GM15510 (cell line): Measurements from ENCODE around the gene KLK7.

Experiments used
- POLR2A ChIP-seq: IDR thresholded peaks from 3 replicates; pipeline ENCODE4 v1.6.1; 2011; ENCODE audit warnings: borderline replicate concordance; ENCODE audit not compliant: insufficient read length; ENCODE audit errors: extremely low read depth

The KLK7 gene

DNA sequence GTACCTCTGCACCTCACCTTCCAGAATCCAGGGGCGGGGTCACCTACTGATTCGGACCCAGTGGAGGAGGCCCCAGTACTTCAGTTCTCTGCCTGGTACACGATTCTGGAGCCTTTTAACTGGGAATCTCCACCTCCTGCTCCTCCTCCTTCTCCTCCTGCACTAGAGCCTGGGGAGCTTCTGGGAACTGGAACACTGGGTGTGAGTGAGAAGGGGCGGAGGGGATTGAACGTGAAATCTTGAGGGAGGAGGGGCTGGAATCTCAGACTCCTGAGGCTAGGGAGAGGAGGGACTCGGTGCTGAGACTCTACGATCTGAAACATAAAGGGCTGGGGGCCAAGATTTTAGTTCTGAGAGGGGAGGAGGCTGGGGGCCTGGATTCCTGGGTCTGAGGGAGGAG, 17.8 kb upstream of the KLK7 start, which contains the start of gene KLK8:
KLK8 (minus strand) TSS at position 90 of the 400 bp plus-strand sequence. CDS start 437 bp downstream, outside the sequence.
- no peak for TF ChIP-seq POLR2A

DNA sequence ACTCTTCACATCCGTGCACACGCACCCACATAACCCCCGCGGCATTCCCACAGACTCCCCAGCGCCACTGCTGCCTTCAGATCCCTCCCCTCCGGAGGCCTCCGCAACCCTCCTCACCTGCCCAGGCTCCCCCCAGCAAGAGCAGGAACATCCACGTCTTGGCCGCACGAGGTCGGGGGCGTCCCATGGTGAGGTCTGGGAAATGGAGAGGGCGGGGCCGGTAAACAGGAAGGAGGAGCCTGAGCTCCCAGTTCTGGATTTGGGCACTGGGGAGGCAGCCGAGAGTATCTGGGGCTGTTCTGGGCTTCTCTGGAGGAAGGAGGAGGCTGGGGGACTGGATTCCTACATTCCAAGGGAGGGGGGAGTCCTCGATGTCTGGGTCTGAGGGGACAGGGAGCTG, 17.3 kb upstream of the KLK7 start:
- TF ChIP-seq POLR2A = no peak

- no peak for TF ChIP-seq POLR2A
These were observed 16.7 kb upstream of the KLK7 start for GRCh38 chr19:51000426-51000825.

DNA sequence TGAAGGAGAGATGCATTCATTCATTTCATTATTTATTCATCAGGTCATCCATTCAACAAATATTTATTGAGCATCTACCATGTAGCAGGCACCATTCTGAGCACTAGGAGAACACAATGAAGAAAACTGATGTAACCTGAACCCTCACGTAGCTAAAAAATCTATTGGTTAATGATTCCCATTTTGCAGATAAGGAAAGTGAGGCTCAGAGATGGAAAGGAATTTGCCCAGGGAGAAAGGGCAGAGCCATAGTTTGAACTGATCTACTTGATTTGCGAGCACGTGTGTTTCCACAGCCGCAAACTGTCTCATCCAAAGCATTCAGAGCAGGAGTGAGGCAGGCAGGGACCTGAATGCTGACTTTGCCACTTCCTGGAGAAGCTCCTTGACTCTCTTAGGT, 15.0 kb upstream of the KLK7 start:
- no peak for TF ChIP-seq POLR2A

- TF ChIP-seq POLR2A = no peak
These were observed 14.3 kb upstream of the KLK7 start for GRCh38 chr19:50998061-50998460.

DNA sequence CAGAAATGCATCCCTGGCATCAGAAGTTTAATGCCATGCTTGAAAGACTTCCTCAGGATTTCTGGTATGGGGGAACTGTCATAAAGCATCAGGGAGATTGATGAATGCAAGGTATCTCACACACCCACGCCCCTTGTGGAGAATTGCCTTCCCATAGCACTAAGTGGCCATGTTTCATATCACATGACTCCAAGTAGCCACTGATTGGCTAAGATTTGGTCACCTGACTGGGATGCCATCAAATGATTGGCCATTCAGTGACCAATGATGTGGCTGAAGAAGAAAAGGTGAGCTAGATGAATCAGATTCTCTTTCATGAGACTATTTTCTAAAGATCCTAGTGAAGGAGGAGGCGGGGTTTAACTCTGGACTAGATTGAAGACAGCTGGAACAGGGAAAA, 10.4 kb upstream of the KLK7 start:
- TF ChIP-seq POLR2A = no peak

DNA sequence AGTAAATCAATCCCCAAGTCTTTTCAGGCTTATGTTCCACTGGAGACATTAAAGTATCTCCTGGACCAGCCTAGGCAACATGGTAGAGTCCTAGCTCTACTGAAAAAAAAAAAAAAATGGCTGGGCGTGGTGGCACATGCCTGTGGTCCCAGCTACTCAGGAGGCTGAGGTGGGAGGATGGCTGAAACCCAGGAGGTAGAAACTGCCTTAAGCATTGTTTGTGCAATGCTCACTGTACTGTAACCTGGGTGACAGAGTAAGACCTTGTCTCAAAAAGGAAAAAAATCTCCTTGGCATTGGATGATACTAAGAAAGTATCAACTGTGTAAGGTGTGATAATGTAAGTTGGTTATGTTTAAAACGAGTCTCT, 8.9 kb upstream of the KLK7 start:
- TF ChIP-seq POLR2A = no peak

DNA sequence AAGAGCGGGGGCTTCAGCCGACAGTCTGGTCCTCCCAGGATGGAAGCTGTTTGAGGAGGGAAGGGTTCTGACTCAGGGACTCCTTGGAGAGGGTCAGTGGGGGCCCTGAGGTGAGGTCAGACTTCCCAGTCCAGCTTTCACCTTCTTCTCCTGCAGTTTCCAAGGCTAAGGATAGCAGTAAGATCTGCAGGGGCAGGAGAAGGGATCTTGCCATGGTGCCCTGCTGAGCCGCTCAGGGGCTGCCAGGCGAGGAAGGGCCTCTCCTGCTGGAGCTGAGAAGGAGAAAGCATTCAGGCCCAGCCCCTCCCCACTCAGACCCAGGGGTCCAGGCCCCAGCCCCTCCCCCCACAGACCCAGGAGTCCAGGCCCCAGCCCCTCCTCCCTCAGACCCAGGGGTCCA, 1.5 kb downstream of the KLK7 start:
- TF ChIP-seq POLR2A = no peak

DNA sequence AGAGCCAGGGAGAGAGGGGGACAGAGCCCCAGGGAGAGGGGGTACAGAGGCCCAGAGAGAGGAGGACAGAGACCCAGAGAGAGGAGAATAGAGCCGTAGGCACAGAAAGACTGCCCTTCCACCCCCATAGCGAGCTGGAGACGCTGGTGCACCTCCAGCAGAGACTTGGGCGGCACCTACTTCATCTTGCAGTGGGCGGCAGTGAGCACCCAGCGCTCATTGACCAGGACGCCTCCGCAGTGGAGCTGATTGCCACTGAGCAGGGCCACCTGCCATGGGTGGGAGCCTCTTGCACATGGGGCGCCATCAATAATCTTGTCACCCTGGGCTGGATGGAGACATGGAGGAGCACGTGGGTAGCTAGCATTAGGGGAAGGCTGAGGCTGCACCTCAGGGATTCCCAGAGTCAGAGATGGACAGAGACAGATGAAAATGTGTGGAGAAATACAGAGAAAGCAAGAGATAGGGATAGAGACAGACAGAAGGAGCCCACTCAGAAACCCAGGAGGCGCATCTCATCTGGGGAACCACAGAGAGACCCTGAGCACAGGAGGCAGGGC, 2.0 kb downstream of the KLK7 start:
- no peak for TF ChIP-seq POLR2A

DNA sequence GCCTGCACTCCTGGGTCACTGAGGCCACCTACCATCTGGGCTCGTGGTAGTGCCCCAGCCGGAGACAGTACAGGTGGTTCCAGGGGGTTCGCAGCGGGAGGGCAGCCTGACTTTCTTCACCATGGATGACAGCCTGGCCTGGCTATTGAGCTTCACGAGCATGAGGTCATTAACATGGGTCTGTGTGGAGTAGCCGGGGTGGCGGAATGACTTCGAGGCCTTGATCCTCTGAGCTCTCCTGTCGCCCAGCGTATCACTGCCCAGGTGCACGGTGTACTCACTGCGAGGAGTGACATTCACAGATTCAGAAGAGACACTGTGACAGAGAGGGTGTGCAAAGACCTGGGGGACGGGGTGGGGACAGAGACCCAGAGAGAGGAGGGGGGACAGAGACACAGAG, 3.5 kb downstream of the KLK7 start:
- no peak for TF ChIP-seq POLR2A

GRCh38 chr19:50979758-50980157, 4.0 kb downstream of the KLK7 start:
- TF ChIP-seq POLR2A = no peak

DNA sequence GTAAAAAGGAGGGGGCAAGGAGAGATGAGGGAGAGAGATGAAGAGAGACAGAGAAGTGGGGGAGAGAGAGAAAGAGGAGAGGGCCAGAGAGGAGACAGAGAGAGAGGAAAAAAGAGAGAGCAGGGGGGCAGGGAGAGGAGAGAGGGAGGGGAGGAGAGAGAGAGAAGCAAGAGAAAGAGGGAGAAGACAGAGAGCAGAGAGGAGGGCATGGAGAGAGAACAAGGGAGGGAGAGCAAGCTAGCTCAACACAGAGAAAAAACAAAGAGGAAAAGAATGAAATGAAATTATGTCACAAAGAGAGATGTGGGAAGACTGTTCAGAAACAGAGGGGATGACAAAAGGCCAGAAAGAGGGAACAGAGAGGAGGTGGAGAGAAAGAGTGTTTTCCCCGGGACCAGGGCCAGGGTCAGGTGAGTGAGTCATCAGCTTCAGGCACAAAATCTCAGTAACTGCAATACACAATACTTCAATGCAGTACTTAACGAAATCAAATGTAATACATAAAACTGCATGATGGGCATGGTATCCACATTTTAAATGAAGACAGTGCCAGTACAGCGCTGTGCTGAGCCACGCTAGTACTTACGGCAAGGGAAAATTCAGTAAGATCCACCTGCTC, 4.8 kb downstream of the KLK7 start:
- no peak for TF ChIP-seq POLR2A

- TF ChIP-seq POLR2A = no peak
These were observed 6.1 kb downstream of the KLK7 start for GRCh38 chr19:50977626-50978025.

DNA sequence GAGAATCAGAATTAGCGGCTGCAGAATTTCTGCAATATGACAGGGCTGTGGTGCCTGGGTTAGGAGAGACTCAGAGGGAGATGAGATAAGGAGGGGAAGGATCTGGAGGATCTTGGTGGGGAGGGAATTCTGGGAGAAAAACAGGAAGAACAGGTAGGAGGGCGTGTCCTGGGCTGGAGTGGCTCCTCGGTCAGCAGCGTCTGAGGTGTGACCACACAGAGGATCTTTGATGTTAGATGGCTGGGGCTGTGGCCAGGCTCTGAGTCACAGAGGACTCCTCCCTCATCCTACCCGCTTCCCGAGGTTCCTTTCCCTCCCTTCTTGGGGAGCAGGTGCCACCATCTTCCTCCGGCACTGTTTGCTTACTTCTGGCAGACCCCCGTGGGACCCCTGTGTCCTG, 8.0 kb downstream of the KLK7 start:
- no peak for TF ChIP-seq POLR2A

DNA sequence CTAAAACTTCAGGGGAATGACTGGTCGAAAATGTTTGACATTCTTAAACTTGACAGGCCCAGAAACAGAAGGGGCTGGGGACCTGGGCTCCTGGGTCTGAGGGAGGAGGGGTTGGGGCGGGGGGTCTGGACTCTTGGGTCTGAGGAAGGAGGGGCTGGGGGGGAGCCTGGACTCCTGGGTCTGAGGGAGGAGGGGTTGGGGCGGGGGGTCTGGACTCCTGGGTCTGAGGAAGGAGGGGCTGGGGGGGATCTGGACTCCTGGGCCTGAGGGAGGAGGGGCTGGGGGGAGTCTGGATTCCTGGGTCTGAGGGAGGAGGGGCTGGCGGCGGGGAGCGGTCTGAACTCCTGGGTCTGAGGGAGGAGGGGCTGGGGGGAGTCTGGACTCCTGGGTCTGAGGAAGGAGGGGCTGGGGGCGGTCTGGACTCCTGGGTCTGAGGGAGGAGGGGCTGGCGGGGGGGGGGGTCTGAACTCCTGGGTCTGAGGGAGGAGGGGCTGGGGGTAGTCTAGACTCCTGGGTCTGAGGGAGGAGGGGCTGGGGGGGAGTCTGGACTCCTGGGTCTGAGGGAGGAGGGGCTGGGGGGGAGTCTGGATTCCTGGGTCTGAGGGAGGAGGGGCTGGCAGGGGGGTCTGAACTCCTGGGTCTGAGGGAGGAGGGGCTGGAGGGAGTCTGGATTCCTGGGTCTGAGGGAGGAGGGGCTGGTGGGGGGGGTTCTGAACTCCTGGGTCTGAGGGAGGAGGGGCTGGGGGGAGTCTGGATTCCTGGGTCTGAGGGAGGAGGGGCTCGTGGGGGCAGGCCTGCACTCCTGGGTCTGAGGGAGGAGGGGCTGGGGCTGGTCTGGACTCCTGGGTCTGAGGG, 8.8 kb downstream of the KLK7 start:
- TF ChIP-seq POLR2A = no peak

DNA sequence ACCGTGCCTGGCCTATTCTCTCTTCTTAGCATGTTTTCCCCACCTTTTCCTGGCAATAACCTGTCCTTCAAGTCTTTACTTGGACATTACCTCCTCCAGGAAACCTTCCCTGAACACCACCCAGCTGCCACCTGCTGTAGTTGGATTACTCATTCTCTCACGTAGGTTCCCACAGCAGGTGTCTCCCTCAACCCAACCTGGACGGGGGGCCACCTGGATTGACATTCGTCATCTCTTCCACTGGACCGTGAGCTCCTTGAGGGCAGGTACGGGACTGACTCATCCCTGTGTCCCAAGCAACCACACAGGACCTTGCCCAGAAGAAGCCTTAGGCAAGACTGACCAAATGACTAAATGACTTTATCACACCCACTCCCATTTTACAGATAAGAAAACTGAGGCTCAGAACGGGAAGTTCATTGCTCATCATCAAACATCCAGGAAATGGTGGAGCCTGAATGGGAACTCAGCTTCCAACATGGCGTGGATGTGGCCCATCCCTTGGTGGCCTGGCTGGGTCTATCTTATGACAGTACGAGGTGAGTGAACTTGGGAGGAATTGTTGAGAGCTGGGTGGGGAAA, 10.8 kb downstream of the KLK7 start:
- TF ChIP-seq POLR2A = no peak

- no peak for TF ChIP-seq POLR2A
These were observed 14.3 kb downstream of the KLK7 start, which contains the start of gene KLK6 for GRCh38 chr19:50969413-50969760. Gene KLK6, minus strand, starts transcription at chr19:50969591. Its CDS starts 1,487 bp downstream, at chr19:50968104.
